ENCODE data around the gene SLC6A6.

DNA sequence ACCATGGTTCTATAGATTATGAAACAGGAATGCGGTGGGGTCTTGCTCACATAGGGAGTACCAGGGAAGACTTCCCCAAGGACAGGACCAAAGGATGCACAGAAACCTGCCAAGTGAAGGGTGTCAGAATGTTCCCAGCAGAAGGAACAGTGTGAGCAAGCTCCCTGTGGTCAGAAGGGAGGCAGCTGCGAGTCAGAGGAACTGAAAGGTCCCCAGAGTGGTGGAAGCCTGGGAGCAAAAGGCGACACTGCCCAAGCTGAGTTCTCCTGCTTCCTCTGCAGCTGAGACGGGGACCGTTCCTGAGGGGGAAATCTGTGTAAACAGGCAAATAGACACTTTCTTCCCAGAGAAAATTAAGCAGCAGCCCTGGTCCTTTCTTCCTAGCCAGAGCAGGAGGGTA is 14.2 kb upstream of the SLC6A6 start:
- TF ChIP-seq, protein P1, sequence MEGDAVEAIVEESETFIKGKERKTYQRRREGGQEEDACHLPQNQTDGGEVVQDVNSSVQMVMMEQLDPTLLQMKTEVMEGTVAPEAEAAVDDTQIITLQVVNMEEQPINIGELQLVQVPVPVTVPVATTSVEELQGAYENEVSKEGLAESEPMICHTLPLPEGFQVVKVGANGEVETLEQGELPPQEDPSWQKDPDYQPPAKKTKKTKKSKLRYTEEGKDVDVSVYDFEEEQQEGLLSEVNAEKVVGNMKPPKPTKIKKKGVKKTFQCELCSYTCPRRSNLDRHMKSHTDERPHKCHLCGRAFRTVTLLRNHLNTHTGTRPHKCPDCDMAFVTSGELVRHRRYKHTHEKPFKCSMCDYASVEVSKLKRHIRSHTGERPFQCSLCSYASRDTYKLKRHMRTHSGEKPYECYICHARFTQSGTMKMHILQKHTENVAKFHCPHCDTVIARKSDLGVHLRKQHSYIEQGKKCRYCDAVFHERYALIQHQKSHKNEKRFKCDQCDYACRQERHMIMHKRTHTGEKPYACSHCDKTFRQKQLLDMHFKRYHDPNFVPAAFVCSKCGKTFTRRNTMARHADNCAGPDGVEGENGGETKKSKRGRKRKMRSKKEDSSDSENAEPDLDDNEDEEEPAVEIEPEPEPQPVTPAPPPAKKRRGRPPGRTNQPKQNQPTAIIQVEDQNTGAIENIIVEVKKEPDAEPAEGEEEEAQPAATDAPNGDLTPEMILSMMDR (IDR thresholded peaks at IDR 0.05): no peak
- TF ChIP-seq POLR2A (IDR thresholded peaks at IDR 0.05): no peak
